ENCODE results near the gene DTNBP1.
"Not testable (repeated sequence)": the region's sequence is repeated elsewhere in the genome, so short reads cannot be mapped to it uniquely, and the experiment has no call there.

DTNBP1 gene

GRCh38 chr6:15653581-15653980, 9.2 kb downstream of the DTNBP1 start:
- Histone ChIP-seq H3K79me2 (ENCODE audit: low read length) (peaks cover 60% of the 10 kb centered on the region), H3K4me2 (ENCODE audit: low read depth, low read length) (peak overlapping the region; percentile 35; the same call in 1 of the 2 replicates)

DNA sequence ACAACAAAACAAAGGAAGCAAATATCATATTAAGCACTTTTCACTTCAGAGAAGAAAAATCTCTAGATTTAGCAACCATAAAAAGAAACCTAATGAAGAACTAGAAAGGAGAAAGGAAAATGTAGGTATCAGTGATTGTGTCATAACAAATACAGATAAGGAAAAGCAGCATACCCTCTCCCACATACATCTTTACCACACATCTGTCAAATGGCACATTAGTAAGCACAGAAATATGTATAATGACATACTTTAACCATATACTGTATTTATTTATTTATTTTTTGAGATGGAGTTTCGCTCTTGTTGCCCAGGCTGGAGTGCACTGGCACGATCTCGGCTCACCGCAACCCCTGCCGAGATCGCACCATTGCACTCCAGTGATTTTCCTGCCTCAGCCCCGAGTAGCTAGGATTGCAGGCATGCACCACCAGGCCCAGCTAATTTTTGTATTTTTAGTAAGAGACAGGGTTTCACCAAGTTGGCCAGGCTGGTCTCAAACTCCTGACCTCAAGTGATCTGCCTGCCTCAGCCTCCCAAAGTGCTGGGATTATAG, 12.7 kb downstream of the DTNBP1 start:
- H4K20me1 ChIP-seq (ENCODE audit: insufficient read depth, low read length); H3K27ac ChIP-seq (ENCODE audit: low read length); H3K9me2 ChIP-seq (replicated peaks; ENCODE audit: insufficient read depth, low read length); H3K9ac ChIP-seq (ENCODE audit: low read length); H2AFZ ChIP-seq (ENCODE audit: low read length); H3K36me3 ChIP-seq (replicated peaks; ENCODE audit: insufficient read depth, low read length); H3K4me3 ChIP-seq (ENCODE audit: low read length); H3K9me3 ChIP-seq (replicated peaks; ENCODE audit: insufficient read depth, low read length); H3K27me3 ChIP-seq (replicated peaks; ENCODE audit: insufficient read depth, low read length); H3K4me2 ChIP-seq (ENCODE audit: low read depth, low read length); DNase-seq: not testable (repeated sequence)
- peaks cover 24% of the 10 kb centered on the region for H3K4me1 ChIP-seq (ENCODE audit: low read length)
- peaks cover 43% of the 10 kb centered on the region for H3K79me2 ChIP-seq (ENCODE audit: low read length)
- H3F3A ChIP-seq (ENCODE audit: insufficient read depth, low read length), result peaks cover 15% of the 10 kb centered on the region

More at GRCh38 chr6:15653581-15653980, 9.2 kb downstream of the DTNBP1 start:
- no peak overlapping the region for H3K4me3 ChIP-seq (ENCODE audit: low read length)
- H3F3A ChIP-seq (ENCODE audit: insufficient read depth, low read length), result peaks cover 16% of the 10 kb centered on the region
- no peaks in the 10 kb centered on the region for H3K9me2 ChIP-seq (replicated peaks; ENCODE audit: insufficient read depth, low read length)
- H3K9me3 ChIP-seq (replicated peaks; ENCODE audit: insufficient read depth, low read length), result no peaks in the 10 kb centered on the region
- H3K9ac ChIP-seq (ENCODE audit: low read length), result no peak overlapping the region
- no peaks in the 10 kb centered on the region for H4K20me1 ChIP-seq (ENCODE audit: insufficient read depth, low read length)
- peak overlapping the region; percentile 14; the same call in 1 of the 2 replicates for H3K27ac ChIP-seq (ENCODE audit: low read length)
- H2AFZ ChIP-seq (ENCODE audit: low read length), result no peak overlapping the region
- H3K27me3 ChIP-seq (replicated peaks; ENCODE audit: insufficient read depth, low read length), result no peaks in the 10 kb centered on the region
- peak; percentile 48 for DNase-seq
- H3K4me1 ChIP-seq (ENCODE audit: low read length), result peaks cover 40% of the 10 kb centered on the region
- TF ChIP-seq EZH2phosphoT487 (IDR thresholded peaks at IDR 0.05; ENCODE audit: low read length), result no peak
- no peak for TF ChIP-seq EZH2 (optimal IDR thresholded peaks at IDR 0.05; ENCODE audit: low read depth, low read length)
- TF ChIP-seq, protein P1, sequence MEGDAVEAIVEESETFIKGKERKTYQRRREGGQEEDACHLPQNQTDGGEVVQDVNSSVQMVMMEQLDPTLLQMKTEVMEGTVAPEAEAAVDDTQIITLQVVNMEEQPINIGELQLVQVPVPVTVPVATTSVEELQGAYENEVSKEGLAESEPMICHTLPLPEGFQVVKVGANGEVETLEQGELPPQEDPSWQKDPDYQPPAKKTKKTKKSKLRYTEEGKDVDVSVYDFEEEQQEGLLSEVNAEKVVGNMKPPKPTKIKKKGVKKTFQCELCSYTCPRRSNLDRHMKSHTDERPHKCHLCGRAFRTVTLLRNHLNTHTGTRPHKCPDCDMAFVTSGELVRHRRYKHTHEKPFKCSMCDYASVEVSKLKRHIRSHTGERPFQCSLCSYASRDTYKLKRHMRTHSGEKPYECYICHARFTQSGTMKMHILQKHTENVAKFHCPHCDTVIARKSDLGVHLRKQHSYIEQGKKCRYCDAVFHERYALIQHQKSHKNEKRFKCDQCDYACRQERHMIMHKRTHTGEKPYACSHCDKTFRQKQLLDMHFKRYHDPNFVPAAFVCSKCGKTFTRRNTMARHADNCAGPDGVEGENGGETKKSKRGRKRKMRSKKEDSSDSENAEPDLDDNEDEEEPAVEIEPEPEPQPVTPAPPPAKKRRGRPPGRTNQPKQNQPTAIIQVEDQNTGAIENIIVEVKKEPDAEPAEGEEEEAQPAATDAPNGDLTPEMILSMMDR (IDR thresholded peaks at IDR 0.05; ENCODE audit: low read length), result no peak
- H3K36me3 ChIP-seq (replicated peaks; ENCODE audit: insufficient read depth, low read length), result 0 out of 2 replicates have a peak, but pooled peaks cover 5% of the 10 kb centered on the region

DNA sequence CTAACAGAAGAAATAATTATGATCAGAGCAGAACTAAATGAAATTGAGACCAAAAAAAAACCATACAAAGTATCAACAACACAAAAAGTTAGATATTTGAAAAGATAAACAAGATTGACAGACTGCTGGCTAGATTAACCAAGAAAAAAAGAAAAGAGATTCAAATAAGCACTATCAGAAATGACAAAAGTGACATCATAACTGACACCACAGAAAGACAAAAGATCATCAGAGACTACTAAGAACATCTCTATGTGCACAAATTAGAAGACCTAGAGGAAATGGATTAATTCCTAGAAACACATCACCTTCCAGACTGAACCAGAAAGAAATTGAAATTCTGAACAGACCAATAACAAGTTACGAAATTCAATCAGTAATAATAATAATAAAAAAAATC, 17.9 kb downstream of the DTNBP1 start:
- DNase-seq, result no peak
- H3K4me3 ChIP-seq (ENCODE audit: low read length), result no peak overlapping the region

DNA sequence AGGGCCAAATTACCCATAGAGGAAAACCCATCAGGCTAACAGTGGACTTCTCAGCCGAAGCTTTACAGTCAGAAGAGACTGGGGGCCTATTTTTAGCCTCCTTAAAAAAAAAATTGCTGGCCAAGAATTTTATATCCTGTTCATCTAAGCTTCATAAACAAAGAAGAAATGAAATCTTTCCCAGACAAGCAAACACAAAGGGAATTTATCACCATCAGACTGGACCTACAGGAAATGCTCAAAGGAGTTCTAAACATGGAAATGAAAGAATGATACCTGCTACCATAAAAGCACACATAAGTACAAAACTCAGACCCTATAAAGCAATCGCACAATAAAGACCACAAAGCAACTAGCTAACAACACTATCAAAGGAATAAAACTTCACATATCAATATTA, 19.3 kb downstream of the DTNBP1 start:
- Histone ChIP-seq H3K4me3 (ENCODE audit: low read length) (no peak overlapping the region), H3K27me3 (replicated peaks; ENCODE audit: insufficient read depth, low read length) (no peaks in the 10 kb centered on the region), H3K27ac (ENCODE audit: low read length) (no peak overlapping the region), H3K4me2 (ENCODE audit: low read depth, low read length) (no peak overlapping the region), H2AFZ (ENCODE audit: low read length) (no peak overlapping the region), H3K79me2 (ENCODE audit: low read length) (peaks cover 47% of the 10 kb centered on the region), H3K4me1 (ENCODE audit: low read length) (no peaks in the 10 kb centered on the region), H3K9me3 (replicated peaks; ENCODE audit: insufficient read depth, low read length) (no peaks in the 10 kb centered on the region), H4K20me1 (ENCODE audit: insufficient read depth, low read length) (no peaks in the 10 kb centered on the region), H3K9ac (ENCODE audit: low read length) (no peak overlapping the region), H3K36me3 (replicated peaks; ENCODE audit: insufficient read depth, low read length) (0 out of 2 replicates have a peak, but pooled peaks cover 2% of the 10 kb centered on the region), H3K9me2 (replicated peaks; ENCODE audit: insufficient read depth, low read length) (no peaks in the 10 kb centered on the region), H3F3A (ENCODE audit: insufficient read depth, low read length) (no peaks in the 10 kb centered on the region)
- DNase-seq, result no peak
- TF ChIP-seq EZH2 (optimal IDR thresholded peaks at IDR 0.05; ENCODE audit: low read depth, low read length), result no peak
- TF ChIP-seq, protein P1 (IDR thresholded peaks at IDR 0.05; ENCODE audit: low read length), result no peak
- no peak for TF ChIP-seq EZH2phosphoT487 (IDR thresholded peaks at IDR 0.05; ENCODE audit: low read length)

More for the DNA sequence above, 17.9 kb downstream of the DTNBP1 start:
- Histone ChIP-seq H3K27ac (ENCODE audit: low read length) (no peak overlapping the region), H3K9me2 (replicated peaks; ENCODE audit: insufficient read depth, low read length) (no peaks in the 10 kb centered on the region), H3K27me3 (replicated peaks; ENCODE audit: insufficient read depth, low read length) (no peaks in the 10 kb centered on the region), H2AFZ (ENCODE audit: low read length) (no peak overlapping the region), H3K4me1 (ENCODE audit: low read length) (no peaks in the 10 kb centered on the region), H3K36me3 (replicated peaks; ENCODE audit: insufficient read depth, low read length) (0 out of 2 replicates have a peak, but pooled peaks cover 2% of the 10 kb centered on the region), H3K79me2 (ENCODE audit: low read length) (peaks cover 47% of the 10 kb centered on the region), H3F3A (ENCODE audit: insufficient read depth, low read length) (no peaks in the 10 kb centered on the region), H3K4me2 (ENCODE audit: low read depth, low read length) (no peak overlapping the region), H3K9ac (ENCODE audit: low read length) (no peak overlapping the region), H4K20me1 (ENCODE audit: insufficient read depth, low read length) (no peaks in the 10 kb centered on the region), H3K9me3 (replicated peaks; ENCODE audit: insufficient read depth, low read length) (no peaks in the 10 kb centered on the region)
- TF ChIP-seq EZH2phosphoT487 (IDR thresholded peaks at IDR 0.05; ENCODE audit: low read length) (no peak), EZH2 (optimal IDR thresholded peaks at IDR 0.05; ENCODE audit: low read depth, low read length) (no peak)
- TF ChIP-seq, protein P1 (IDR thresholded peaks at IDR 0.05; ENCODE audit: low read length), result no peak
